ENCODE measurements around the gene HNRNPK.

- TF ChIP-seq, protein P1, sequence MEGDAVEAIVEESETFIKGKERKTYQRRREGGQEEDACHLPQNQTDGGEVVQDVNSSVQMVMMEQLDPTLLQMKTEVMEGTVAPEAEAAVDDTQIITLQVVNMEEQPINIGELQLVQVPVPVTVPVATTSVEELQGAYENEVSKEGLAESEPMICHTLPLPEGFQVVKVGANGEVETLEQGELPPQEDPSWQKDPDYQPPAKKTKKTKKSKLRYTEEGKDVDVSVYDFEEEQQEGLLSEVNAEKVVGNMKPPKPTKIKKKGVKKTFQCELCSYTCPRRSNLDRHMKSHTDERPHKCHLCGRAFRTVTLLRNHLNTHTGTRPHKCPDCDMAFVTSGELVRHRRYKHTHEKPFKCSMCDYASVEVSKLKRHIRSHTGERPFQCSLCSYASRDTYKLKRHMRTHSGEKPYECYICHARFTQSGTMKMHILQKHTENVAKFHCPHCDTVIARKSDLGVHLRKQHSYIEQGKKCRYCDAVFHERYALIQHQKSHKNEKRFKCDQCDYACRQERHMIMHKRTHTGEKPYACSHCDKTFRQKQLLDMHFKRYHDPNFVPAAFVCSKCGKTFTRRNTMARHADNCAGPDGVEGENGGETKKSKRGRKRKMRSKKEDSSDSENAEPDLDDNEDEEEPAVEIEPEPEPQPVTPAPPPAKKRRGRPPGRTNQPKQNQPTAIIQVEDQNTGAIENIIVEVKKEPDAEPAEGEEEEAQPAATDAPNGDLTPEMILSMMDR (IDR thresholded peaks at IDR 0.05) = no peak
- no peak for TF ChIP-seq ZFX (IDR thresholded peaks at IDR 0.05; ENCODE audit: borderline replicate concordance)
Measured at GRCh38 chr9:83957248-83957513, 22.8 kb downstream of the HNRNPK start.
